ENCODE results near the gene PRKN.

- no peak for TF ChIP-seq CTCF (conservative IDR thresholded peaks at IDR 0.05)
- TF ChIP-seq EZH2 (IDR thresholded peaks at IDR 0.05; ENCODE audit: low read depth), result no peak
Measured at GRCh38 chr6:161452241-161452640, 1275.3 kb downstream of the PRKN start.
